Posterior cingulate gyrus (tissue), 11 donors: Measurements from ENCODE around the gene UIMC1.

Experiments
- DNase-seq, 10 donors: peaks; one replicate each; pipeline versions ENCODE4 v3.0.0 to v3.0.0-alpha.2; 2020 to 2021; ENCODE audit warnings: mixed read lengths in 3 of 10
- intact Hi-C: fragments of 100-400 bp; cut with DNase I; formaldehyde crosslinking; loops from one replicate; pipeline ENCODE4 v1.15.1; 2023

The UIMC1 gene

GRCh38 chr5:176859916-176860315, 146.7 kb downstream of the UIMC1 start:
- peak in 1 of 10 donors; percentile 59 for DNase-seq

GRCh38 chr5:176857894-176858273, 148.7 kb downstream of the UIMC1 start:
- intact Hi-C loops, result no loop called here
- DNase-seq, result no peak

More at GRCh38 chr5:176859916-176860315, 146.7 kb downstream of the UIMC1 start:
- intact Hi-C loops, result no loop called here

- no peak for DNase-seq
- intact Hi-C loops, result no loop called here
Observed at GRCh38 chr5:176857216-176857893, 149.2 kb downstream of the UIMC1 start.

- DNase-seq, result no peak
- intact Hi-C loops, result no loop called here
Observed at GRCh38 chr5:176856746-176857145, 149.8 kb downstream of the UIMC1 start.

GRCh38 chr5:176855598-176855997, 151.0 kb downstream of the UIMC1 start:
- DNase-seq, result no peak

More at GRCh38 chr5:176855598-176855997, 151.0 kb downstream of the UIMC1 start:
- intact Hi-C loops, result no loop called here
